ENCODE results near the gene PDE8A.
"Not testable (repeated sequence)": the region's sequence is repeated elsewhere in the genome, so short reads cannot be mapped to it uniquely, and the experiment has no call there.

Gene PDE8A

DNA sequence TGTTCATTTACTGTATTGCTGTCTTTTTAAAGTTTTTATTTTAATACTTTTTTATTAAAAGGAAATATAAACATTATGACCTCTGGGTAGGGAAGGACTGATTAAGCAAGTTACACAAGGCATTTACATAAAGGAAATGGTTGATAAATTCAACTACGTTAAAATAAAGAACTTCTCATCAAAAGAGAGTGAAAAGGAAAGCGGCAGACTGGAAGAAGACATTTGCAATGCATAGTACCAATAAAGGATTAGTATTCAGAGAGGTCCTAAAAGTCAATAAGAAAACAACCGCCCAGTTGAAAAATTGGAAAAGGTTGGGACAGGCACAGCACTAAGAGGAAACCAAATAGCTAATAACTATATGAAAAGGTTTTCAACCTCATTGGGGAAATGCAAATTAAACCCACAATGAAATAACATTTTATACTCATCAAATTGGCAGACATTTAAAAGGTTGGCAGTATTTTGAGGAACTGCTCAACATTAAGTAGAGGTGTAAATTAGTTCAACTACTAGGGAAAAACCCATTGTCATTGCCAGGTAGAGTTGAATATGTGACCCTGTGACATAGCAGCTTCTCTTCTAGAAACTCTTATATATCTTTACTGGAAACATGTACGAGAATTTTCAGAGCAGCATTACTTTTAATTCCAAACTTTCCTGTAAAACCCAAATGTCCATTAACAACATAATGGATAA lies 9.5 kb downstream of the PDE8A start:
- no peak for DNase-seq (ENCODE audit: low spot score)

- DNase-seq (ENCODE audit: low spot score), result no peak
Measured at GRCh38 chr15:84992157-84992944, 10.7 kb downstream of the PDE8A start.

DNA sequence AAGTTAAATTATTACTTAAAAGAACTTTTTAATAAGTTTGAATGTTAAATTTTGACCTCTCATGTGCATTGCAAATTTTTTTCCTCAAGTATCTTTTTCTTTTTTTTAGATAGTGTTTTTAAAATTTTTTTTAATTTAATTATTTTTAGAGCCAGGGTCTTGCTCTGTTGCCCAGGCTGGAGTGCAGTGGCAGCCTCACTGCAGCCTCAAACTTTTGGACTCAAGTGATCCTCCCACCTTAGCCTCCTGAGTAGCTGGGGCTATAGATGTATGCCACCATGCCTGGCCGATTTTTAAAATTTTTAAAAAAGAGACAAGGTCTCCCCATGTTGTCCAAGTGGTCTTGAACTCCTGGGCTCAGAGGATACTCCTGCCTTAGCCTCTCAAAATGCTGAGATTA lies 14.4 kb downstream of the PDE8A start:
- no peak for DNase-seq (ENCODE audit: low spot score)

DNA sequence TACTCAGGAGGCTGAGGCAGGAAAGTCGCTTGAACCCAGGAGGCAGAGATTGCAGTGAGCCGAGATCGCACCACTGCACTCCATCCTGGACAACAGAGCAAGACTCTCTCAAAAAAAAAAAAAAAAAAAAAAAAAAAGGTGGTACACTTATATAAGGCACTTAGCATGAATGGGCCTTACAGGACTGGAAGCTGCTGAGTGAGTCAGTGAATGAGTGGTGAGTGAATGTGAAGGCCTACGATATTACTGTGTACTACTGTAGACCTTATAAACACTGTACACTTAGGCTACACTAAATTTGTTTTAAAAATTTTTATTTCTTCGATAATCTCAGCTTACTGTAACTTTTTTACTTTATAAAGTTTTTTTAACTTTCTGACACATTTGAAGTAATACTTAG lies 15.1 kb downstream of the PDE8A start:
- DNase-seq (ENCODE audit: low spot score), result not testable (repeated sequence)

GRCh38 chr15:84997214-84997613 lies 15.6 kb downstream of the PDE8A start:
- DNase-seq (ENCODE audit: low spot score), result not testable (repeated sequence)

DNA sequence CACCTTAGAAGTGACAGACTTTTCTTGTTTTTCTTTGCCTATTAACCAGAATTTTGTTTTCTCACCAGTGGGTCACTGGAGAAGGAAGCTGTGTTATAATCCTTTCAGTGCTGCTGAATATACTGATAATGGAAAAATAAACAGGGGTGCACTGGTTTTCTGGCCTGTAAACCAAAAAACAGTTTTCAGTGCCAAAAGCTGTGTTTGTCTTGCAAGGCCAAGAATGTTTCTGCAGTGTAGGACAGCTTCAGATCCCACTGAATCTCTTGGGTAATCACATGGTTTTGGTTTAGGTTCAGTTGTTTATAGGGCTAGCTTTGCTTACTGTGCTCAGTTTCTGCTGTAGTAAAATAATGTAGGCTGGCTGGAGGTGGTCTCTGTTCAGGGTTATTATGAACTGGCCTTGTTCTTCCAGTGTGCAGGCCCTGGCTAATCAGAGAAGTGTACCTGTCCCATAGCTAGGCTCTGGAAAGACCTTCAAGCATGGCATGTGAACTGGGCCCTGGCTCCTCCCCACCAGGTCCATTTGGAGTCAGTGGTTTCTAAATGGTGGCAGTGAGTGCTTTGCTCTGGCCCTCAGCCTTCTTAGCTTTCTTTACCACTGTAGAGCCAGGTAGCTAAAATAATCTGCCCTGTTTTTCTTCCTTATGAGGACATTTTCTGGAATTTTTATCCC lies 18.7 kb downstream of the PDE8A start:
- DNase-seq (ENCODE audit: low spot score), result no peak

- no peak for DNase-seq (ENCODE audit: low spot score)
Measured at GRCh38 chr15:85000937-85001336, 19.3 kb downstream of the PDE8A start.

GRCh38 chr15:85002517-85002916 lies 20.9 kb downstream of the PDE8A start:
- DNase-seq (ENCODE audit: low spot score), result no peak

GRCh38 chr15:85003593-85004312 lies 22.1 kb downstream of the PDE8A start:
- DNase-seq (ENCODE audit: low spot score), result no peak

GRCh38 chr15:85004550-85004949 lies 22.9 kb downstream of the PDE8A start:
- DNase-seq (ENCODE audit: low spot score), result no peak

DNA sequence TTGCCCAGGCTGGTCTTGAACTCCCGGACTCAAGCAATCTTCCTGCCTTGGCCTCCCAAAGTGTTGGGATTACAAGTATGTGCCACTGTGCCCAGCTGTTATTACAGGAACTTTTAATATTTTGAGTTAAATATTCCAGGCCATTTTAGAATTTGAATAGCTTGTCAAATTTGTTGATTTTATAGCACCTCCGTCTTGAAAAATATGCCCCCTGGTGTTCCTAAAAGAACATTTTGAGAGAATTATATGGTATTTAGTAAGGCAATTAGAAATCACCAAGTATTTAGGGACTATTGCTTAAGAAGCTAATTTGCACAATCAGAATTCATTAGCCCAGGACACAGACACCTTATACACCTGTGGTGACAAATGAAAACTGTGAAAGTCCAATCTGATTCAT lies 23.7 kb downstream of the PDE8A start:
- no peak for DNase-seq (ENCODE audit: low spot score)

DNA sequence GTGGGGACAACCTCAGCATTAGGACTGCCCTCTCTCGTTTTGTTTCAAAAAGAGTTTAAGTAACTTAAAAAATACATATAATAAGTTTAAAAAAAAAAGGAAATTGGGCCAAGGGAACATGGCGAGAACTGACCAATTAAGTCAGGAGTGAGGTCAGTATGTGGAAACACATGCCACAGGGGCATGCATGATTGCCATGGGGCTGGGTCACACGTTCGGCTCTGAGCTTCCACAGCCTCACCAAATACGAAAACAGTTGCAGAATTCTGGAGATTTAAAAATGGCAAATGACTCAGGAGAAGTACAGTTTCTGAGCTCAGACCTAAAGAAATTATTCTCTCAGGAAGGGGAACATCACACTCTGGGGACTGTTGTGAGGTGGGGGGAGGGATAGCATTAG lies 24.1 kb downstream of the PDE8A start:
- DNase-seq (ENCODE audit: low spot score), result no peak

GRCh38 chr15:85006201-85006600 lies 24.5 kb downstream of the PDE8A start:
- no peak for DNase-seq (ENCODE audit: low spot score)

- DNase-seq (ENCODE audit: low spot score), result no peak
Measured at GRCh38 chr15:85006655-85007054, 25.0 kb downstream of the PDE8A start.

DNA sequence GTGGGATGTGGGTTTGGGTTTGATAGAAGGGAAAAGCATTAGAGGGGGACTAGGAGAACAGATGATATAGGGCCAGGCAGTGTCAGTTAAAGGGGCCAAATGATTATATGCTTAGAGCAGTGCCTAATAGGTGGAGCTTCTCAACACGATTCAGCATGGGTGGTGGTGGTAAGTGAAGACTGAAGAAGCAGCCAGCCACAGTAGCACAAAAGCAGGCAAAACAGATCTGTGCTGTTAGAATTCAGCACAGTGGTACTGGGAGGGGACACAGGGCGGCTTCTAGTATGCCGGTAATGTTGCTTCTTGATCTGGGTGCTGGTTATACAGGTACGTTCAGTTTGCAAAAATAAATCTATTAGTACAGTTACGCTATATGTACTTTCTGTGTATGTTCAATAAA lies 25.5 kb downstream of the PDE8A start:
- DNase-seq (ENCODE audit: low spot score), result no peak

DNA sequence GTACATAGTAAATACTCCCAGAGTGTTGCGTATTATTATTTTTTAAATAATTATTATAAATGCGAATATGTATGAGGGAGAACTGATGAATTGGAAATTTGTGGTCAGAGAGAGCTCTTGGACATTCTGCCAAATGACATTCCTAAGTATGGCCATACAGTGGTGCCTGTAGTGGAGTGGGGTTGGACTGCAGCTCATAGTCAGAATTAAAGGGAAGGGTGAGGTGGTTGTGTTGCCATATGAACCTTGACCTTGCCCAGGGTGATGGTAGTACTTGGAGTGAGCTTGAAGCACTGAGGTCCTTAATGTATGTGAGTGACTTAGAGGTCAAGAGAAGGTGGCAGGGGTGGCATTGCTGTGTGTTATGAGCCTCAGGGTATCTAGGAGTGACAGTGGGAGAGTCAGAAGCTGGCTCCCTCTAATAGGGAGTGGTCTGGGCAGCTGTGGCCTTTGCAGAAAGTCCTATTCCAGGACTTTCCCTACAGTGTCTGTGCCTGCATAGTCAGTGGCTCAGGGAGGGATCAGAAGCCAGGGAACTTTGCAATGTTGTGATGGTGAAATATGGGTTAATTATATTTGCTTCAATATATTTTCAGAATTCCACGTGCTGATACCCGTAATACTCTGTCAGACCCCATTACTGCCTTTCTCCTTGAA lies 26.2 kb downstream of the PDE8A start:
- no peak for DNase-seq (ENCODE audit: low spot score)

DNA sequence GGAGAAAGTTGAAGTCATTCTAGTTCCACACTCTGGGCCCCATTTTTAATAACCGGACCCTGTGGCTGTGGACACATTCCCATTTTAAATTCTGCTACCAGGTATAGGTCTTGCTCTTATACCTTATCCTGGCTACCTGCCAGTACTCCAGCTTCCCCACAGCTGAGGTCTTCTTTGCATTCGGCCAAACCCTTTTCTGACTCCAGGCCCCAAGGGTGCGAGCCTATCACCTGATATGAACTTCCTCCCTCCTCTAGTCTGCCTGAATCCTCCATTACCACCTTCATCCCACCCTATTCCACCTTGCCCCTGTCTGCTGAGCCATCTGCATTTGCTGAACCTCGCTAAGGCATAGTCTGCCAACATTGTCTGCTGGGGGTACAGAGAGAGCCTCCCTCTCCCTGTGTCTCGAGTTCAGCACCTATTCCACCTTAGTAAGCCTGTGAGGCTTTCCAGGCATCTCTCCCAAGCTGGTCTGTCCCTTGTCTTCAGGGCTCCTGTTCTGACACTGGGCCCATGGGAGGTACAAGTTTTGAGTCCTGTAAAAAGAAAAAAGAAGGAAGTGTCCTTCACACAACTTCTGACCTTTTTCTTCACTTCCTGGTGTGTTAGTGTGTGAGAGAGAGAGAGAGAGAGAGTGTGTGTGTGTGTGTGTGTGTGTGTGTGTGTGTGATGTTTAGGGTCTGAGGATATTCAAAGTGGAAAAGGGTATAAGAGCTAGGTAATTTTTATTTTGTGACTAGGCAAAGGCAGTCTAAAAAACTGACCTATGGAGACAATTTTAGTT lies 27.0 kb downstream of the PDE8A start:
- no peak for DNase-seq (ENCODE audit: low spot score)

DNA sequence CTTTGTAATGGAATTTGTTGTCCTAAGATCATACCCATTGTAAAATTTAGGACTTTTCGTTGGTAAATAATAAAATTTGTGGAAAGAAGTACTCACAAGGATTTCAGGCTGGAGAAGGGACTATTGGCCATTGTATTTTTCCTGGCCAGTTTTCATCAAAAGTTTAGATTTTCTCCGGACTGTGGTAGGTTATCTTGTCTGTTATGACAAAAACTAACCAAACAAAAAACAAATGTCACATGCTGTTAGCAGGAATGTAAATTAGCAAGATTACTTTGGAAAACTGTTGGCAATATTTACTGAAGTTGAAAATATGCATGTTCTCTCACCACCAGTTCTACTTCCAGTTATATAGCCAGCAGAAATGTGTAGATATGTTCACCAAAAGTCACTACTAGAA lies 27.8 kb downstream of the PDE8A start:
- DNase-seq (ENCODE audit: low spot score), result no peak

- DNase-seq (ENCODE audit: low spot score), result no peak
Measured at GRCh38 chr15:85010071-85010385, 28.4 kb downstream of the PDE8A start.

GRCh38 chr15:85010386-85011159 lies 28.9 kb downstream of the PDE8A start:
- no peak for DNase-seq (ENCODE audit: low spot score)
